ENCODE data around the gene MYRIP.

DNA sequence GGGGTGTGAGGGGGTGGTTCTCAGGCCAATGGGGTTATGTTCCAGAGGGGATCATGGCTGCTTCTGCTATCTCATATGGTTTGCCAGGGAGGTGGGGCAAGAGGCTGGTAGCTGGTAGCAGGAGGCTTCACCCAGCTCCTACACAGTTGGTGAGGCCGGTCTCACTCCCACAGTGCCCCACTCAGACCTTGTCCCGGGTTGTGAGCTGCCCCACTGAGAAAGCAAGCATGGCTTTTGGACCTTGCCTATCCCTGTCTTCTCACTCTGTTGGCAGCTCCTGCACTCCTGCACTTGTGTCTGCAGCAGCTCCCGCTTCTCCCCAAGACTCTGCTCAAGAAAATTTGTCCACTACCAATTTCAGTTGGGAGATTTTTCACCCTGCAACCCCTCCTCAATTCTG is 46.1 kb downstream of the MYRIP start:
- TF ChIP-seq POLR2A (IDR thresholded peaks at IDR 0.05; ENCODE audit: low read depth, low read length) (no peak), POLR2AphosphoS5 (IDR thresholded peaks at IDR 0.05; ENCODE audit: low read depth, low read length) (no peak), TAF1 (IDR thresholded peaks at IDR 0.05; ENCODE audit: borderline replicate concordance, low read depth, low read length) (no peak)

Data from GM12892 (cell line).